Loucy (cell line): Measurements from ENCODE around the gene DTNA.

ENCODE experiments used
- EZH2phosphoT487 ChIP-seq: fragments of 200-600 bp; IDR thresholded peaks from 2 replicates; pipeline ENCODE4 v1.6.1; 2018; ENCODE audit warnings: antibody characterized with exemption, mild to moderate bottlenecking, moderate library complexity, borderline replicate concordance
- TF ChIP-seq, protein P1 (sequence below): fragments of 200-600 bp; sonication (generic); conservative IDR thresholded peaks from 2 replicates; pipeline ENCODE4 v1.5.1; 2014; ENCODE audit warnings: mild to moderate bottlenecking, antibody characterized with exemption, low read length

- TF ChIP-seq, protein P1, sequence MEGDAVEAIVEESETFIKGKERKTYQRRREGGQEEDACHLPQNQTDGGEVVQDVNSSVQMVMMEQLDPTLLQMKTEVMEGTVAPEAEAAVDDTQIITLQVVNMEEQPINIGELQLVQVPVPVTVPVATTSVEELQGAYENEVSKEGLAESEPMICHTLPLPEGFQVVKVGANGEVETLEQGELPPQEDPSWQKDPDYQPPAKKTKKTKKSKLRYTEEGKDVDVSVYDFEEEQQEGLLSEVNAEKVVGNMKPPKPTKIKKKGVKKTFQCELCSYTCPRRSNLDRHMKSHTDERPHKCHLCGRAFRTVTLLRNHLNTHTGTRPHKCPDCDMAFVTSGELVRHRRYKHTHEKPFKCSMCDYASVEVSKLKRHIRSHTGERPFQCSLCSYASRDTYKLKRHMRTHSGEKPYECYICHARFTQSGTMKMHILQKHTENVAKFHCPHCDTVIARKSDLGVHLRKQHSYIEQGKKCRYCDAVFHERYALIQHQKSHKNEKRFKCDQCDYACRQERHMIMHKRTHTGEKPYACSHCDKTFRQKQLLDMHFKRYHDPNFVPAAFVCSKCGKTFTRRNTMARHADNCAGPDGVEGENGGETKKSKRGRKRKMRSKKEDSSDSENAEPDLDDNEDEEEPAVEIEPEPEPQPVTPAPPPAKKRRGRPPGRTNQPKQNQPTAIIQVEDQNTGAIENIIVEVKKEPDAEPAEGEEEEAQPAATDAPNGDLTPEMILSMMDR = no peak
- no peak for TF ChIP-seq EZH2phosphoT487
Observed at GRCh38 chr18:34738175-34738894, 28.2 kb downstream of the DTNA start.
